Transverse colon (tissue), 4 donors: ENCODE measurements around the gene CAMK2B.

Experiments used
- EP300 ChIP-seq: sonication (generic); formaldehyde crosslinking; IDR thresholded peaks from one replicate; pipeline ENCODE4 v1.6.1; 2017; ENCODE audit warnings: antibody characterized with exemption, low read depth
- POLR2A ChIP-seq: fragments of 450-650 bp; IDR thresholded peaks from one replicate; pipeline ENCODE4 v1.6.1; 2016; ENCODE audit warnings: antibody characterized with exemption, mild to moderate bottlenecking, moderate library complexity
- POLR2AphosphoS5 ChIP-seq, 3 donors: sonication (generic); formaldehyde crosslinking; IDR thresholded peaks; one replicate each; pipeline ENCODE4 v1.6.1; 2016; ENCODE audit warnings: antibody characterized with exemption in 3 of 3
- TF ChIP-seq, protein P1 (sequence below), 5 experiments: fragments of 200-600 bp in 3 of 5; fragments of 450-650 bp in 2 of 5; sonication (generic) in 3 of 5; IDR thresholded peaks; 1 replicate in 2 of 5; 2 replicates in 3 of 5; pipeline ENCODE4 v1.5.1; 2016 to 2017; ENCODE audit warnings: antibody characterized with exemption in 5 of 5, inconsistent platforms in 3 of 5, mild to moderate bottlenecking in 2 of 5, moderate library complexity in 1 of 5

DNA sequence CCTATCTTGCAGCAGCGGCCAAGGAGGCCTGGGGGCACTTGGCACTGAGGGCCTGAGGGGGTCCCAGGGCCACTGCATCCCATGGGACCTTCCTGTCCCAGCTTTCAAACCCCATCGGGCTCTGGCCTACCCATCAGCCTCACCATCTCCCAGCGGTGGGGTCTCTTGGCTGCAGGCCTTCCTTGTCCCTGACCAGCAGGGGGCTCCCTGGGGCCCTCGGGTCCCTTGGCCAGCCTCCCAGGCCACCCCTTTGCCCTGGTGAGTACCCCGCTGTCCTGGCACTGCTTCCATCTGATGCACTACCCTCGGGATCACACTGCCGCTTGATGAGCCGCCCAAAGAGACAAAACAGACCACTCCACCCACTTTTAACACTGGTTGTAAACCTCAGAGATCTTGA, 81.1 kb downstream of the CAMK2B start:
- TF ChIP-seq, protein P1, sequence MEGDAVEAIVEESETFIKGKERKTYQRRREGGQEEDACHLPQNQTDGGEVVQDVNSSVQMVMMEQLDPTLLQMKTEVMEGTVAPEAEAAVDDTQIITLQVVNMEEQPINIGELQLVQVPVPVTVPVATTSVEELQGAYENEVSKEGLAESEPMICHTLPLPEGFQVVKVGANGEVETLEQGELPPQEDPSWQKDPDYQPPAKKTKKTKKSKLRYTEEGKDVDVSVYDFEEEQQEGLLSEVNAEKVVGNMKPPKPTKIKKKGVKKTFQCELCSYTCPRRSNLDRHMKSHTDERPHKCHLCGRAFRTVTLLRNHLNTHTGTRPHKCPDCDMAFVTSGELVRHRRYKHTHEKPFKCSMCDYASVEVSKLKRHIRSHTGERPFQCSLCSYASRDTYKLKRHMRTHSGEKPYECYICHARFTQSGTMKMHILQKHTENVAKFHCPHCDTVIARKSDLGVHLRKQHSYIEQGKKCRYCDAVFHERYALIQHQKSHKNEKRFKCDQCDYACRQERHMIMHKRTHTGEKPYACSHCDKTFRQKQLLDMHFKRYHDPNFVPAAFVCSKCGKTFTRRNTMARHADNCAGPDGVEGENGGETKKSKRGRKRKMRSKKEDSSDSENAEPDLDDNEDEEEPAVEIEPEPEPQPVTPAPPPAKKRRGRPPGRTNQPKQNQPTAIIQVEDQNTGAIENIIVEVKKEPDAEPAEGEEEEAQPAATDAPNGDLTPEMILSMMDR (IDR thresholded peaks at IDR 0.05): peak in 2 of 5 experiments; percentile 14 to 16
- TF ChIP-seq EP300 (no peak), POLR2A (no peak), POLR2AphosphoS5 (IDR thresholded peaks at IDR 0.05) (no peak)
